Stimulated activated CD8-positive, alpha-beta memory T cell treated with anti-CD3 and anti-CD28 coated beads, Interleukin-2, amount 100 ng/mL, for 1 hour (primary cell): ENCODE results near the gene RNF215.

ENCODE experiments used
- DNase-seq, 2 donors: peaks; one replicate each; pipeline ENCODE4 v3.0.0-alpha.2; 2020; ENCODE audit warnings: low read depth in 2 of 2

RNF215 gene

GRCh38 chr22:30396871-30397655 lies 9.9 kb upstream of the RNF215 start, which contains the start of gene SEC14L2:
SEC14L2 (plus strand) TSS chr22:30397018; CDS start chr22:30397117, 99 bp downstream.
- peak in 1 of 2 donors; percentile 23 for DNase-seq

GRCh38 chr22:30393885-30394284 lies 6.7 kb upstream of the RNF215 start:
- no peak for DNase-seq

GRCh38 chr22:30393322-30393680 lies 6.1 kb upstream of the RNF215 start:
- DNase-seq = no peak

- DNase-seq = no peak
Observed at GRCh38 chr22:30392661-30393321, 5.6 kb upstream of the RNF215 start.

- peak; percentile 46 to 62 for DNase-seq
Observed at GRCh38 chr22:30390974-30391691, 3.9 kb upstream of the RNF215 start.

GRCh38 chr22:30386608-30386959 lies 627 bp downstream of the RNF215 start:
- no peak for DNase-seq

- DNase-seq = no peak
Observed at GRCh38 chr22:30385942-30386341, 1.3 kb downstream of the RNF215 start.

GRCh38 chr22:30383061-30383460 lies 4.2 kb downstream of the RNF215 start:
- DNase-seq = no peak

GRCh38 chr22:30382340-30382739 lies 4.9 kb downstream of the RNF215 start:
- DNase-seq = no peak

GRCh38 chr22:30381264-30381663 lies 5.9 kb downstream of the RNF215 start:
- no peak for DNase-seq

- DNase-seq = no peak
Observed at GRCh38 chr22:30380011-30380410, 7.2 kb downstream of the RNF215 start.

GRCh38 chr22:30375312-30375849 lies 11.8 kb downstream of the RNF215 start:
- no peak for DNase-seq

GRCh38 chr22:30373331-30374325 lies 13.6 kb downstream of the RNF215 start:
- no peak for DNase-seq

- DNase-seq = no peak
Observed at GRCh38 chr22:30372915-30373314, 14.3 kb downstream of the RNF215 start.

GRCh38 chr22:30371981-30372380 lies 15.2 kb downstream of the RNF215 start:
- DNase-seq = no peak

- no peak for DNase-seq
Observed at GRCh38 chr22:30371321-30371720, 15.9 kb downstream of the RNF215 start.

GRCh38 chr22:30370641-30371230 lies 16.5 kb downstream of the RNF215 start:
- DNase-seq = no peak

GRCh38 chr22:30368420-30368819 lies 18.8 kb downstream of the RNF215 start:
- DNase-seq = no peak

GRCh38 chr22:30365891-30366290 lies 21.3 kb downstream of the RNF215 start:
- DNase-seq = no peak

- DNase-seq = no peak
Observed at GRCh38 chr22:30362651-30363281, 24.4 kb downstream of the RNF215 start.
